Measurements from ENCODE around the gene SLC22A8.
"Not testable (repeated sequence)": the region's sequence is repeated elsewhere in the genome, so short reads cannot be mapped to it uniquely, and the experiment has no call there.

SLC22A8 gene

GRCh38 chr11:63015521-63016215, at the start of gene SLC22A8:
Gene SLC22A8 (minus strand): TSS chr11:63015841. CDS start chr11:63014958, 883 bp downstream.
- DNase-seq (ENCODE audit: low read depth): no peak

GRCh38 chr11:63046203-63046602, 30.6 kb upstream of the SLC22A8 start:
- not testable (repeated sequence) for DNase-seq (ENCODE audit: low read depth)

GRCh38 chr11:63042596-63042995, 27.0 kb upstream of the SLC22A8 start:
- no peak for DNase-seq (ENCODE audit: low read depth)

- DNase-seq (ENCODE audit: low read depth): no peak
Measured at GRCh38 chr11:63032457-63032856, 16.8 kb upstream of the SLC22A8 start.

GRCh38 chr11:63023841-63024648, 8.4 kb upstream of the SLC22A8 start:
- DNase-seq (ENCODE audit: low read depth): peak; percentile 49

- DNase-seq (ENCODE audit: low read depth): no peak
Measured at GRCh38 chr11:63023222-63023814, 7.7 kb upstream of the SLC22A8 start.

GRCh38 chr11:63022441-63022840, 6.8 kb upstream of the SLC22A8 start:
- no peak for DNase-seq (ENCODE audit: low read depth)

GRCh38 chr11:63020671-63021291, 5.1 kb upstream of the SLC22A8 start:
- no peak for DNase-seq (ENCODE audit: low read depth)

- DNase-seq (ENCODE audit: low read depth): no peak
Measured at GRCh38 chr11:63019506-63019905, 3.9 kb upstream of the SLC22A8 start.

- no peak for DNase-seq (ENCODE audit: low read depth)
Measured at GRCh38 chr11:63017306-63017974, 1.8 kb upstream of the SLC22A8 start.

- no peak for DNase-seq (ENCODE audit: low read depth)
Measured at GRCh38 chr11:63014408-63015055, 1.1 kb downstream of the SLC22A8 start.

GRCh38 chr11:63012839-63013238, 2.8 kb downstream of the SLC22A8 start:
- no peak for DNase-seq (ENCODE audit: low read depth)

- DNase-seq (ENCODE audit: low read depth): no peak
Measured at GRCh38 chr11:63012430-63012829, 3.2 kb downstream of the SLC22A8 start.

- DNase-seq (ENCODE audit: low read depth): no peak
Measured at GRCh38 chr11:63010934-63011439, 4.7 kb downstream of the SLC22A8 start.

GRCh38 chr11:63007920-63008319, 7.7 kb downstream of the SLC22A8 start:
- no peak for DNase-seq (ENCODE audit: low read depth)

- no peak for DNase-seq (ENCODE audit: low read depth)
Measured at GRCh38 chr11:63001456-63001855, 14.2 kb downstream of the SLC22A8 start.

GRCh38 chr11:62999649-63000048, 16.0 kb downstream of the SLC22A8 start:
- no peak for DNase-seq (ENCODE audit: low read depth)

- no peak for DNase-seq (ENCODE audit: low read depth)
Measured at GRCh38 chr11:62999156-62999555, 16.5 kb downstream of the SLC22A8 start.

GRCh38 chr11:62996271-62996670, 19.4 kb downstream of the SLC22A8 start:
- no peak for DNase-seq (ENCODE audit: low read depth)

- no peak for DNase-seq (ENCODE audit: low read depth)
Measured at GRCh38 chr11:62994775-62995174, 20.9 kb downstream of the SLC22A8 start.

- no peak for DNase-seq (ENCODE audit: low read depth)
Measured at GRCh38 chr11:62988276-62988675, 27.4 kb downstream of the SLC22A8 start.

Measured in GM04504 (cell line).